OCI-LY3 (cell line): ENCODE measurements around the gene SMYD2.

Source experiments
- H2AFZ ChIP-seq: fragments of 200-600, 300-600 bp; shearing (Covaris generic); 2 replicates; pipeline ENCODE4 v1.6.0; 2014; ENCODE audit warnings: antibody characterized with exemption, low read depth, low read length
- H3K27ac ChIP-seq: fragments of 200-600, 300-600 bp; sonication (generic); 2 replicates; pipeline ENCODE4 v1.5.1; 2014; ENCODE audit warnings: mild to moderate bottlenecking, low read length, moderate library complexity, mixed read lengths
- H3K27me3 ChIP-seq: fragments of 200-600, 300-600 bp; sonication (generic); 2 replicates; pipeline ENCODE4 v1.6.1; 2014; ENCODE audit warnings: low read depth, low read length, mixed read lengths
- H3K36me3 ChIP-seq: fragments of 200-600, 300-600 bp; sonication (generic); replicated peaks from 2 replicates; pipeline ENCODE3; 2014; ENCODE audit warnings: low read depth, low read length, mixed read lengths
- H3K4me1 ChIP-seq: fragments of 300-600, 200-600 bp; sonication (generic); 2 replicates; pipeline ENCODE4 v1.6.1; 2014; ENCODE audit warnings: low read length, mixed read lengths
- H3K4me2 ChIP-seq: fragments of 200-600, 300-600 bp; sonication (generic); 2 replicates; pipeline ENCODE4 v1.6.1; 2014; ENCODE audit warnings: low read length, mixed read lengths
- H3K4me3 ChIP-seq: fragments of 300-600, 200-600 bp; sonication (generic); 2 replicates; pipeline ENCODE4 v1.5.1; 2014; ENCODE audit warnings: antibody characterized with exemption, mild to moderate bottlenecking, low read length, moderate library complexity
- H3K79me2 ChIP-seq: fragments of 300-600, 200-600 bp; shearing (Covaris generic); 2 replicates; pipeline ENCODE4 v1.6.1; 2014; ENCODE audit warnings: mild to moderate bottlenecking, low read length, mixed read lengths
- H3K9ac ChIP-seq: fragments of 300-600, 200-600 bp; shearing (Covaris generic); 2 replicates; pipeline ENCODE4 v1.6.0; 2014; ENCODE audit warnings: mild to moderate bottlenecking, low read length, moderate library complexity
- H3K9me3 ChIP-seq: fragments of 200-600, 300-600 bp; shearing (Covaris generic); 2 replicates; pipeline ENCODE4 v1.6.1; 2014; ENCODE audit warnings: low read length, mixed read lengths; ENCODE audit not compliant: insufficient read depth
- H4K20me1 ChIP-seq: fragments of 200-600, 300-600 bp; sonication (generic); 2 replicates; pipeline ENCODE4 v1.6.1; 2016; ENCODE audit warnings: low read length, mixed read lengths; ENCODE audit not compliant: insufficient read depth
- EZH2phosphoT487 ChIP-seq: fragments of 200-600 bp; shearing (Covaris generic); IDR thresholded peaks from 2 replicates; pipeline ENCODE4 v1.6.1; 2018; ENCODE audit warnings: antibody characterized with exemption, mixed run types, low read depth
- TF ChIP-seq, protein P1 (sequence below): fragments of 200-600, 300-600 bp; sonication (generic); IDR thresholded peaks from 2 replicates; pipeline ENCODE4 v1.5.1; 2014; ENCODE audit warnings: antibody characterized with exemption, low read length, low read depth

SMYD2 gene

DNA sequence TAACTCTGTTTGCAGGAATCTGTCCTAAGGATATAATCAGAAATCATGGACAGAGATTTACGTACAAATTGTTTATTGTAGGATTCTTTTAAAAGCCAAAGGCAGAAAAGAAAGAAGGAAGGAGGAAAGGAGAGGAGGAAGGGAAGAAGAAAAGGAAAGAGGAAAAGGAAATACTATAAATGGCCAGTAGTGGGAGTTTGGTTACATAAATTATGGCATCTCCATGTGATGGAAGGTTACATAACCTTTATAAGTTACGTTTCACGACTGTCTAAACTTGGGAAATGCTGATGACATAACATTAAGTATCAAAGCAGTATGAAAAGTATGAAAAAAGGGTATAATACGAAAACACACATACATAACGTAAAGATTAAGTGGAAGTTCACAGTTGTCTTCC, 39.0 kb downstream of the SMYD2 start:
- no peaks in the 10 kb centered on the region for H3K79me2 ChIP-seq
- no peak for TF ChIP-seq EZH2phosphoT487
- TF ChIP-seq, protein P1, sequence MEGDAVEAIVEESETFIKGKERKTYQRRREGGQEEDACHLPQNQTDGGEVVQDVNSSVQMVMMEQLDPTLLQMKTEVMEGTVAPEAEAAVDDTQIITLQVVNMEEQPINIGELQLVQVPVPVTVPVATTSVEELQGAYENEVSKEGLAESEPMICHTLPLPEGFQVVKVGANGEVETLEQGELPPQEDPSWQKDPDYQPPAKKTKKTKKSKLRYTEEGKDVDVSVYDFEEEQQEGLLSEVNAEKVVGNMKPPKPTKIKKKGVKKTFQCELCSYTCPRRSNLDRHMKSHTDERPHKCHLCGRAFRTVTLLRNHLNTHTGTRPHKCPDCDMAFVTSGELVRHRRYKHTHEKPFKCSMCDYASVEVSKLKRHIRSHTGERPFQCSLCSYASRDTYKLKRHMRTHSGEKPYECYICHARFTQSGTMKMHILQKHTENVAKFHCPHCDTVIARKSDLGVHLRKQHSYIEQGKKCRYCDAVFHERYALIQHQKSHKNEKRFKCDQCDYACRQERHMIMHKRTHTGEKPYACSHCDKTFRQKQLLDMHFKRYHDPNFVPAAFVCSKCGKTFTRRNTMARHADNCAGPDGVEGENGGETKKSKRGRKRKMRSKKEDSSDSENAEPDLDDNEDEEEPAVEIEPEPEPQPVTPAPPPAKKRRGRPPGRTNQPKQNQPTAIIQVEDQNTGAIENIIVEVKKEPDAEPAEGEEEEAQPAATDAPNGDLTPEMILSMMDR: peak; percentile 24
- no peaks in the 10 kb centered on the region for H3K9me3 ChIP-seq
- no peak overlapping the region for H3K4me2 ChIP-seq
- peaks cover 45% of the 10 kb centered on the region for H3K4me1 ChIP-seq
- peaks cover 48% of the 10 kb centered on the region for H3K36me3 ChIP-seq
- no peak overlapping the region for H3K9ac ChIP-seq
- no peaks in the 10 kb centered on the region for H3K27me3 ChIP-seq
- H3K4me3 ChIP-seq: no peak overlapping the region
- H4K20me1 ChIP-seq: peaks cover 8% of the 10 kb centered on the region; the same call in 1 of the 2 replicates
- H3K27ac ChIP-seq: no peak overlapping the region
- no peak overlapping the region for H2AFZ ChIP-seq

DNA sequence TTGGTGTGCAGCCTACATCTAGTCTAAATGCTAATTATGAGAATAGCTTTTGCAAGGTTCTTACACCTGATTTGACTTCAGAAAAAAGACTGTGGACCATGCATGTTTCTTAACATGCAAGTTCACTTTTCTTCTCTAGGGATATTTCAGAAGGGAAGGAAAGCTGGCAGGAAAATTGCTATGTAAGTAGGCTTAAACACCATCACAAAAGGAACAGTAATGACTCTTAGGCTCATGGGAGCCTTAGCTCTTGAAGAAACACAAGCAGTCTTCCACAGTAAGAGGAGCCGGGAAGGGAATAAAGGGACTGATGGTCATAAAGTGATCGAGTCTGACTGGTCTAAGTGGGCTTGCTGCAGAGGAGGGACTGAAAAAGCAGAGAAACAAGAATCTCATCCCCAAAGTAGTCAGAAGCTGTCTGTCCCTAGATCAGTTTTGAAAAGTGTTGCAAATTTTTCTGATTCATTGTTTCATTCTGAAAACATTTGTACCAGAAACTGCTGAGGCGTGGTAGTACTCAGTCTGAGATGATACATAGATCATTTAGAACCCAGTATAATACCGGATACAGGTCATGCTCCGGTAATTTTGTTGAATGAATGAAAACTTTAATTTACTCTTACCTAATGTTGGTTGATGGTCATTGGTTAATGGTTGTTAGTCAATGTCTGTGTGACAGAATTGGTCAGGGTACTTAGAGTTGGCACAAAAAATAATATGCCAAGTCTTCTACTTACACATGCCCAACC, 40.9 kb downstream of the SMYD2 start:
- no peak for TF ChIP-seq EZH2phosphoT487
- TF ChIP-seq, protein P1: no peak
- H3K9me3 ChIP-seq: no peaks in the 10 kb centered on the region
- H3K27ac ChIP-seq: no peak overlapping the region
- H3K36me3 ChIP-seq: peaks cover 38% of the 10 kb centered on the region
- H2AFZ ChIP-seq: no peak overlapping the region
- H3K4me1 ChIP-seq: peaks cover 41% of the 10 kb centered on the region
- peak overlapping the region; percentile 56 for H3K4me2 ChIP-seq
- peaks cover 8% of the 10 kb centered on the region; the same call in 1 of the 2 replicates for H4K20me1 ChIP-seq
- H3K4me3 ChIP-seq: no peak overlapping the region
- H3K79me2 ChIP-seq: no peaks in the 10 kb centered on the region
- no peaks in the 10 kb centered on the region for H3K27me3 ChIP-seq
- H3K9ac ChIP-seq: no peak overlapping the region

DNA sequence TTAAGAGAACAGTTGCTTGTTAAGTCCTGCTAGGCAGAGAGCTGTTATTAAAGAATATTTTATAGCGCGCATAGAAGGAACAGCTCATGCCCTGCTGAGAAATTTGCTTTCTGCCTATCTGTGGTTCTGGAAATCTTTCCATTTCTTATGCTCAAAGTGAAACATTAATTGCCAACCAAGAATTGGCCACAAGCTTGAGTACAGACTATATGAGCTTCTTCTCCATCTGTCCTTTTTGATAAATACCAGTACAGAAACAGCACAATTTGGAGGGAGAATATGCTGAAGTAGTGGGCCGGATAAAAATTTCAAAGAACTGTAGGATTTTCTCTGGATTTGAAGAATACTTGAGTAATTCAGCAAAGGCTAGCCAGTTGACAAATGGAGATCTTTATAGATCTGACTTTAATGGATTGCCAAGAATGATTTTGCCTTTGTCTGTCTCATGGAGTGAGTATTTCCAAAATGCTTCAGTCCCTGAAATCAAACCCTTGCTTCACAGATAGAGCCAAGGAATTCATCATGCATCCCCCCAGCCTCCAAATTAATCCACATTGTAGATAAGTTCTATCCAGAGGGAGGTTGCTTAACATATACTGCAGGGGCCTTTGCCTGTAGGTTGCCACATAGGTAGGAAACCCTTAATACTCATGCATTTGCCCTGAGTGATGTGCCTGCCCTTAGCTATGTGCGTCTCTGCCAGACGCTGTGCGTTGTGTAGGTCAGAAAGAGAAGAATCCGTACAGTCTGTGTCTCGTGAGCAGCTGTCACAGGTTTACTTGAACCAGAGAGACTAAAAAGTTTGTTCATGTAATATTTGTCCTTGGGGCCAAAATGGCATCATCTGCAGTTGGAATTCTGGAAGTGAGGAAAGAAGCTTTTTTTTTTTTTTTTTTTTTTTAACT, 44.2 kb downstream of the SMYD2 start:
- Histone ChIP-seq H3K36me3 (peaks cover 40% of the 10 kb centered on the region), H3K79me2 (no peaks in the 10 kb centered on the region), H3K4me2 (no peak overlapping the region), H3K27me3 (no peaks in the 10 kb centered on the region), H3K4me1 (peaks cover 43% of the 10 kb centered on the region), H3K9ac (no peak overlapping the region), H3K9me3 (no peaks in the 10 kb centered on the region), H2AFZ (no peak overlapping the region), H4K20me1 (peaks cover 12% of the 10 kb centered on the region; the same call in 1 of the 2 replicates), H3K4me3 (no peak overlapping the region), H3K27ac (no peak overlapping the region)
- TF ChIP-seq EZH2phosphoT487: no peak

DNA sequence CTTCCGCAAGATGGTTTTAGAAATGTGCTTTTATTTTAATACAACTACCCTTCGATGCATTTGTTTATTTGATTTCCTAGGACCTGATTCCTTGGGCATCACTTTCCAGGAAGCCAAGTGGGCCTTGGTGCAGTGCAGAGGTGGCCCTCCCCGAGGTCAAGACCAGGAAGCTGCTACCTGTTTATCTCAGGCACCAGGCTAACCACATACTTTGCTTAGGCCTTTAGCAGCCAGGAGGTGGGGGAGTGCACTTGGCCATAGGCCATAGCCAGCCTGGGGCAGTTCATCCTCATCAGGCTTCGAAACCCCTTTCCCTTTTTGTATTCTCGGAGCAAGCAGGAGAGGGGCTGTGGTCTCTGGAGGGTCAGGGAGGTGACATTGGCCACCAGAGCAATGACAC, 45.4 kb downstream of the SMYD2 start:
- no peak overlapping the region for H3K4me3 ChIP-seq
- H3K4me2 ChIP-seq: no peak overlapping the region
- H3K9ac ChIP-seq: no peak overlapping the region
- TF ChIP-seq EZH2phosphoT487: no peak
- TF ChIP-seq, protein P1: no peak
- peaks cover 12% of the 10 kb centered on the region; the same call in 1 of the 2 replicates for H4K20me1 ChIP-seq
- H3K9me3 ChIP-seq: no peaks in the 10 kb centered on the region
- H2AFZ ChIP-seq: no peak overlapping the region
- H3K79me2 ChIP-seq: no peaks in the 10 kb centered on the region
- H3K4me1 ChIP-seq: peaks cover 40% of the 10 kb centered on the region
- H3K27me3 ChIP-seq: no peaks in the 10 kb centered on the region
- H3K27ac ChIP-seq: no peak overlapping the region
- peaks cover 36% of the 10 kb centered on the region for H3K36me3 ChIP-seq
